Globus pallidus (tissue), 1 donor: ENCODE measurements around the gene CDC14B.

Experiments
- DNase-seq: peaks from one replicate; pipeline ENCODE4 v3.0.0-alpha.2; 2015; ENCODE audit warnings: low spot score

The CDC14B gene

DNA sequence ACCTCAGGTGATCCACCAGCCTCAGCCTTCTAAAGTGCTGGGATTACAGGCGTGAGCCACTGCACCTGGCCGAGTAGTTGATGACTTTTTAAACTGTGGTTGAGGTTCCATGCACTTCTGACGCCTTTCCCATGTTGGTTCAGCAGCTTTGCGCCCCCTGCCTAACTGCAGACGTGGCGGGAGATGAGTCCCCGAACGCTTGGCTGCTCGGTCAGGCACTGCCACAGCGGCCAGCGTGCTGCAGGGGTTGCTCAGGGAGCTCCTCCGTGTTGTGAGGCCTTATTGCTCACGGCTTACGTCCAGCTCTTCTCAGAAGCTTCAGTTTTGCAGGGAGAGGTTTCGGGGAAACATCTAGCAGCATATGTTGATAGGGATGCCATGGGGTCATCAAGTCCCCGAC lies 134.4 kb downstream of the CDC14B start:
- DNase-seq, result no peak

DNA sequence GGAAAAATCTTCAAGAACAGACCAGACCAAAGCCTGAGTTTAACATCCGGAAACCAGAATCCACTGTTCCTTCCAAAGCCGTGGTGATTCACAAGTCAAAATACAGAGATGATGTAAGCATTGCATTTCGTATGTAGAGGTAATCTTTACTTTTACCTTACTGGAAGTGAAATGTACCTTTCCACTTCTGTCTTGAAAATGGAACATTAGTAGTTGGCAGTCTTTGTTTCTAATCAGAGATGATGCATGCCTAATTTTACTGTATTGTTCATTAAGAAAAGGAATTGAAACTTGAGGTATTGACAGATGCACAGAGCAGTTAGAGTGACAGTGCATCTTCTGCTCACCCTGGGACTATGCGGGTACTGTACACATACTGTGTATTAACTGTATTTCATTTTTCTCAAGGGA lies 135.1 kb downstream of the CDC14B start:
- DNase-seq, result no peak

DNA sequence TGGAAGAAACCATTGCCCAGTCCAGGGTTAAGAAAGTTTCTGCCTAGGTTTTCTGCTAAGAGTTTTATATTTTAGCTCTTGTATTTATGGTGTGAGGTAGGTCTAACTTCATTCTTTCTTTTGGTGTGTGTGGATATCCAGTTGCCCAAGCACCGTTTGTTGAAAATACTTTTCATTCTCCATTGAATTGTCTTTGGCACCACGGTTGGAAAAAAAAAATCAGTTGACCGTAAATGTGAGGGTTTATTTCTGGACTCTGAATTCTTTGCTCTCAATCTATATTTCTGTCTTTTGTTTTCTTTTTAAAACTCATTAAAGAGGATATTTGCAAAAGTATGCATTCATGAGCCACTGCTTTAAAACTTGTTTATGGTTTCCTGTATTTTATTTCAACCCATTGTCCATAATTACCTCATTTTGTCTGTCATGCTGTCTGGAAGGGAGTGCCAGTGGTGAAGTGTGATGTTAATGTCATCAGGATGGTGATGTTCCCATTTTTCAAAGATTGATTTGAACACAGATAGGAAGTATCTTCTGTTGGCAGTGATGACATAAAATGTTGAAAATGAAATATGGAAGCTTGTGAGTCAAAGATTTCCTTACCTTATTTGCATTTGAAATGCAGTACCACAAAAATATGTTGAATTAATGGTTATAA lies 135.8 kb downstream of the CDC14B start:
- DNase-seq, result no peak

DNA sequence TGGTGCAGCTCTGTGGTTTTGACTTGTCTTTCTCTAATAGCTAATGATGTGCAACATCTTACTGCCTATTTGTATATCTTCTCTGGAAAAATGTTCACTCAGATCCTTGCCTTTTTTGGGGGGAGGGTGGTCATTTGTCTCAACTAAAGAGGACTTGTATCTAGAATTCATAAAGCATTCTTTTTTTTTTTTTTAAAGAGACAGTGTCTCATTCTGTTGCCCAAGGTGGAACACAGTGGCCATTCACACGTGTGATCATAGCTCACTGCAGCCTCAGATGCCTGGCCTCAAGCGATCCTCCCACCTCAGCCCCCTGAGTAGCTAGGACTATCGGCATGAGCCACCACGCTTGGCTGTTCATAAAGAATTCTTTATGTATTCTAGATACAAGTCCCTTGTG lies 136.4 kb downstream of the CDC14B start:
- no peak for DNase-seq

DNA sequence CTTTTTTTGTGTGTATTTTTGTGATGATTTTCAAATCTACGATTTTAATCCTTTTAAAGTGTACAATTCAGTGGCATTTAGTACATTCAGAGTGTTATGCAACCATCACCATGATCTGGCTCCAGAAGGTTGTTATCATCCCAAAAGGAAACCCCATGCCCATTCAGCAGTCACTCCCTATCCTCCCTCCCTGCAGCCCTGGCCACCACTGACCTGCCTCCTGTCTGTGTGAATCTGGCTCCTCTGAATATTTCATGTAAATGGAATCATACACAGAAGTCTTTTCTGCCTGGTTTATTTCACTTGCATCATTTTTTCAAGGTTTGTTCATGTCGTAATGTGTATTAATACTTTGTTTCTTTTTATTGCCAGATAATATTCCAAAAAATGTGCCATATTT lies 137.2 kb downstream of the CDC14B start:
- no peak for DNase-seq

DNA sequence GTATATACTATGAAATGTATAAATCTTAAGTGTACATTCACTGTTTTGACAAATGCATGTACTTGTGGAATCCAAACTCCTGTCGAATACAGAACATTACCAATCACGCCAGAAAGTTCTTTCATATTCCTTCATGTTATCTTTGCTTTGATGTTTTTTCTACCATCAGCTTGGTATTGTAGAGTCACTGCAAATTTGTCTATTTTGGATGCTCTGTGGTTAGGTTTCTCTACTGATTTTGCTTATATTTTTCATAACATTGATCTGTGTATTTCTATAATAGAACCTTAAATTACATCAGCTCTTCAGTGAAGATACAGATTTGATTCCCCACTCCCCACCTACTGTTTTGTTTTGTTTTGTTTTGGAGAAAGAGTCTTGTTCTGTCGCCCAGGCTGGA lies 138.9 kb downstream of the CDC14B start:
- DNase-seq, result no peak

DNA sequence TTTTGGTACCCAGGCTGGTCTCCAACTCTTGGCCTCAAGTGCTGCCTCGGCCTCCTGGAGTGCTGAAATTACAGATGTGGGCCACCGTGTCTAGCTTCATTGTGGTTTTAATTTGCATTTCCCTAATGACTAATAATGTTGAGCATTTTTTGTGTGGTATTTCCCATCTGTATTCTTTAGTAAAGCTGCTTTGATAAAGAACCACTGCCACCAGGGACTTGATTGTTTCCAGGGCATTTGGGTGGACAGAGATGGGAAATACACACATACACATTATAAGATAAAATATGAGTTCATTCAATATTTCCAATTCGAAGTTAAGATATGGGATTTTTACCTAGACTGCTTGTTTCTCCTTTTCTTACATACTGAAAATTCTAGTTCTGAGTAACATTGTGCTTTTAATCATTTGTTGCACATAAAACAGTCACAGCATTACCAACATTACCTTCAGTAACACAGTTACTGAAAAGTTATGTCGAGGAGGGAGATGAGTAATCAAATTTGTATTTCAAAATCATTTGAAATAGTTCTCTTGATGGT lies 140.7 kb downstream of the CDC14B start:
- DNase-seq, result no peak

DNA sequence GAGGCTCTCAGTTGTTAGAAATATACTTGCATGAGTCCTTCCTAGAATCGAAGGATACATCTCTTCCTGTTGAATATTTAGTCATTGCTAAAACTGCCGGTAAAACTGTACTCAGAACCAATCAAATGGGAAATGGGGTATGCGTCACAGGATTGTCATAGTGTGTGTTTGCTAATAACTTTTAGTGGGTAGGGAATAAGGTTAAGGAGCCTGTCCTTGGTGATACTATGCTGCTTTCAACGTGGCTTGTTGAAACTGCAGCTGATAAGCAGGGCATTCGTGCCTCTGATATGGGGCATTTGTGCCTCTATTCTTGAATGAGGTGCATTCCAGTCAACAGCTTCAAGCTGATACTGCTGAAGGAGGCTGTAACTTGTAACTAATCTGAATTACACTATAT lies 143.1 kb downstream of the CDC14B start:
- no peak for DNase-seq

DNA sequence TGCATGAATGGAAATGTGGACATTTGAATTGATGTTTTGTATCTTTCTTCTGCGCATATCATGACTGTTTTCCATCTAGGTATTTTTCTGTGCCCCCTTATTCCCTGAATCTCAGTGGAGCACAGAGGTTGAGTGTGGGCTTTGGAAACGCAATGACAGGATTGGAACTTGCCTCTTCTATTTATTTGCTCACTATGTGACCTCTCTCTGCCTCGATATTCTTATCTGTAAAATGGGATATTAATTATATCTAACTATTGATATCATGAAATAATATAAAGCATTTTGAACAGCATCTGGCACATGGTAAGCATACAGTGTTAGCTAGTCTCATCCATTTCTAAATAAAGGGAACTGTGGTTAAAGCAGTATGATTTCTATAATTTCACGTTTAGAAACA lies 143.6 kb downstream of the CDC14B start:
- no peak for DNase-seq

DNA sequence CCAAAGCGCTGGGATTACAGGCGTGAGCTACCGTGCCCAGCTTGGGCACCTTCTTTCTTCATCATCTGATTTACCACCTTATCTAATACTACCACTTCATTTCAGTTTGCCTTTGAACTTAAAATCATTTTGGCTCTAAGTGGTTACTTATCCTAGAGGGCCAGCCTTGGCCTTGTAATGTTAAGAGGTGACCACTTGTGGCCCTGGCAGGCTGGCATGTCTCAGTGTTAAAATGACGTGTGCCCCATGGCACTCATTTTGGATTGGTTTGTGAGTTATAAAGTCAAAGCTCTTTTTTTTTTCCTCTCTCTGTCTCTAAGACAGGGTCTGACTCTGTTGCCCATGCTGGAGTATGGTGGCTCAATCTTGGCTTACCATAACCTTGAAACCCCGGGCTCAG lies 151.9 kb downstream of the CDC14B start:
- no peak for DNase-seq

DNA sequence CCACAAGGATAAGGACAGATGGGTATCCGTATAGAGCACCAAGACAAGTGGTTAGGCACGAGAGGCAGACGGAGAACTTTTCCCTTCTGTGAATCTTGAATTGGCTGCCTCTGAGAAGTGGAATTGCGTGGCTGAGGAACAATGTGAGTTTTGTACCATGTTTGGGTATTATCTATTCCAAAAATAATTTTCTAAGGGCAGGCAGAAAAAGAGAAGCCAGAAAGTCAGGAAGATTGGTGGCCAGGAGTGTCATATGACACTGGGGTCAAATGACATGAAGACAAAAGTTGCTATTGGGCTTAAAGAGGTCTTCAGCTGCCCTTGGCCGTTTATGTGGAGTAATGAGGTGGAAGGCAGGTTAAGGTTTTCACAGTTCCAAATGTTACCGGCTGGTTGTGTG lies 155.2 kb downstream of the CDC14B start:
- no peak for DNase-seq

DNA sequence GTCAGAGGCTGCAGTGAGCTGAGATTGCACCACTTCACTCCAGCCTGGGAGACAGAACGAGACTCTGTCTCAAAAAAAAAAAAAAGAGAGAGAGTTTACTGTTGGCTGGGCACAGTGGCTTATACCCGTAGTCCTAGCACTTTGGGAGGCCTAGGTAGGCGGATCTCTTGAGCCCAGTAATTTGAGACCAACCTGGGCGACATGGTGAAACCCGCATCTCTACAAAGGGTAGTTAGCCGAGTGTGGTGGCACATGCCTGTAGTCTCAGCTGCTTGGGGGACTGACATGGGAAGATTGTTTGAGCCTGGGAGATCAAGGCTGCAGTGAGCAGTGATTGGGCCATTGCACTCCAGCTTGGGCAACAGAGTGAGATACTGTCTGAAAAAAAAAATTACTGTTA lies 157.1 kb downstream of the CDC14B start:
- DNase-seq, result no peak

DNA sequence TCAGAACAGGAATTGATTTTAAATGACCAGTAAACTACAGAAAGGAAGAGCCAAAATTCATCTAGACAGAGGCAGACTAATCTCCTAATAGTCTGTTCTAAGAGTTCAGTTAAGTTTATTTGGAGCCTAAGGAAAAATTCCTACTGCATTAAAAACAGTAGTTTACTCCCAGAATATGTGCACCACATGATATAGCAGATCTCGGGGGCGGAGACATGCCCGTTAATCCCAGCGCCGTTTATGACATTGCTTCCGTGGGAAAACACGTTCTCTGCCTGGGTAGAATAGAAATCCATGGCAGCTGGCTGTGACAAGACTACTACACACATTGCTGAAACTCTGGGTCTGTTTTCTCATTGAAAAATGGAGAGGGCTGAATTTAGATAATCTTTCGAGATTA lies 158.3 kb downstream of the CDC14B start:
- DNase-seq, result no peak

DNA sequence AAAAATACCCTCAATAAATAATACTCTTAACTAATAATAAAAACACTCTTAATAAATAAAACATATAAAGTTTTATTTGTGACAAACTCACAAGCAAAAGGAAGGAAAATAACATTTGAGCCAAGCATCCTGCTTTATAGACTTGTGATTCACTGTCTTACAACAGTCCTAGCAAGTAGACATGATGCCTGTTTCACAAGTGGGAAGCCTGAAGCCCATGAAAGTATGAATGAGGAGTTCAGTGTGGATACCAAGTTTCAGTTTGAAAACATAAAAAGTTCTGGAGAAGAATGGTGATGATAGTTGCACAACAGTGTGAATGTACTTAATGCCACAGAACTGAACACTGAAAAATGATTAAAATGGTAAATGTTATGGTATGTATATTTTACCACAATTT lies 158.8 kb downstream of the CDC14B start:
- no peak for DNase-seq

DNA sequence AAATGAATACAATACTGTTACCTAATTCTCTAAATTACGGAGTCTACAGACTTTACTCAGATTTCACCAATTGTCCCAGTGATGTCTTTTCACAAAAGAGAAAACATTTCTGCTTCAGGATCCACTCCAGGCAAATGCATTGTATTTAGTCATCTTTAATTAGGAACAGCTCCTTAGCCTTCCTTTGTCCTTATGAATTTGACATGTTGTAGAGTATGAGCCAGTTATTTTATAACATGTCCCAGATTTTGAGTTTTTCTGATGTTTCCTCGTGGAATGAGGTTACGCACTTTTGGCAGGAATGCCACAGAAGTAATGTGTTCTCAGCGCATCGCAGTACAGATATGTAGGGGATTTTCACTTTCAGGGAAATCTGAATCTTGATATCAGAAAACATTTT lies 159.2 kb downstream of the CDC14B start:
- DNase-seq, result no peak

DNA sequence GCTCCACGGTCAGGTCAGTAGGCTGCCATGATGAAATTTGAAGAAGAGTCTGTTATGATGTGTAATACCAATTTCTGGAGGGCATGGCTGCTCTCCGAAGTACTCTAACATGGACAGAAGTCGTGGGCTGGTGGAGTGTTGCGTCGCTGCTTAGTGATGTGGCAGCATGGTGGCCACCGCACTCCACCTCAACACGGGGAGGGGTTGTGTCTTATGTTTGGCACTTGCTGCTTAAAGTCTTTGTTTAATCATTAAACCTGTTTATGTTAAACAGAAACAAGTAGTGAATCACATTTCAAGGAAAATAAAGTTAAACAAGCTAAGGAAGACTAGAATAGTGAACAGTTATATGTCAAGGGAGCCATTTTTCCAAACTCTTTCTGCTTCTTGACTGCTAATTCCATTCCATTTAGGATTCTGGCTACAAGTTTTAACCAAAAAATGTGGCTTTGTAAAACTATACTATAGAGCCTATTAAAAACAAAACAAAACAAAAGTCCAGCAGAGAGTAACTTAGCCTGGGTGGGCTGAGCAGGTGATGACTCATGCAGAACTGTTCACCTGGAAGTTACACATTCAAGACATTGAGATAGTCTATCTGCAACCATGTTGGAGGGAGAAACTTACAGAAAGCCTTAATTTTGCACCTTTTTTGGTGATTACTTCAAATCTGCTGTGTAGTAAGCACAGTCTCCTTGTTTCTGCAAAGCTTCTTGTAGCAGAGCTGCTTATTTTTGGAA lies 160.2 kb downstream of the CDC14B start:
- DNase-seq, result no peak

DNA sequence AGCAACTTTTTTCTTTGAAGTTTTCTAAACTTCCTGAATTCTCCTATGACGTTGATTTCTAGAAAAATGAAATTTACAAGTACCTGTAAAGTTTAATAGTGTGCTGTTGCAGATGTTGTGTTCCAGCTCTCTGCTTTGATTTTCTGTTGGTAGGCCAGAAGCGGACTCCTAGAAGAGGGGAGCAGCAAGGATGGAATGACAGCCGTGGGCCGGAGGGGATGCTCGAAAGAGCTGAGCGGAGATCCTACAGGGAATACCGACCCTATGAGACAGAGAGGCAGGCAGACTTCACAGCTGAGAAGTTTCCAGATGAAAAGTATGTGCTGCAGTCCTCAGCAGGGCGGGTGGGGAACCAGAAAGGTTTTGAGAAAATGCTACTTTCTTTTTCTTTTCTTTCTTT lies 161.4 kb downstream of the CDC14B start:
- DNase-seq, result no peak

DNA sequence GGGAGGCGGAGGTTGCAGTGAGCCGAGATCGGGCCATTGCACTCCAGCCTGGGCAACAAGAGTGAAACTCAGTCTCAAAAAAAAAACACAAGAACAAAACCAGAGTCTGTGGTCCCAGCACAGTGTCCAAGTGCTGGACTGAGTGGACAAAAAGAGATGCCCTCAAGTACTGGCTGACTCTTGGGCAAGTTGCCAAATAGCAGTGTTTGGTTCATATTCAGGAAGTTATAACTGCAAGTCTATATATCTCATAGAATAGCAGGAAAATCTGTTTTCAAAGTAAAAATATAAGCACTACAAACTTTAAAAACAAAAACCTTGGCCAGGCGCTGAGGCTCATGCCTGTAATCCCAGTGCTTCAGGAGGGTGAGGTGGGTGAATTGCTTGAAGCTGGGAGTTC lies 162.4 kb downstream of the CDC14B start:
- no peak for DNase-seq

DNA sequence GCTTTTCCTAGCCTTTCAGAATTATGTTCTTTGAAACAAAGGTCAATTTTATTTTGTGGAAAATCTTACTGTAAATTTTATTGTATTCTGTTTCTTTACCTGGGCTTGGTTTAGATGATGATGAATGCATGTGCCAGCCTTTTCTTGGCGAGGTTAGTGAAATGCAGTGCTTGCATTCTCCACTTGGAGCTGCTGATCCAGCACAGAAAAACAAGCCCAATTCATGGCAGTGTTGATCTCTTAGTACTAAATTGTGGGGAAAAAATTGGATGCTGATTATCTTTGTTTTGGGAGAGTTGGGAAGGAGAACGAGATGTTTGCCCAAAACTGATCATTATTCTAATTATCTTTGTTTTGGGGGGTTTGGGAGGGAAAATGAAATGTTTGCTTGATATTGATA lies 166.0 kb downstream of the CDC14B start:
- DNase-seq, result peak; percentile 77

DNA sequence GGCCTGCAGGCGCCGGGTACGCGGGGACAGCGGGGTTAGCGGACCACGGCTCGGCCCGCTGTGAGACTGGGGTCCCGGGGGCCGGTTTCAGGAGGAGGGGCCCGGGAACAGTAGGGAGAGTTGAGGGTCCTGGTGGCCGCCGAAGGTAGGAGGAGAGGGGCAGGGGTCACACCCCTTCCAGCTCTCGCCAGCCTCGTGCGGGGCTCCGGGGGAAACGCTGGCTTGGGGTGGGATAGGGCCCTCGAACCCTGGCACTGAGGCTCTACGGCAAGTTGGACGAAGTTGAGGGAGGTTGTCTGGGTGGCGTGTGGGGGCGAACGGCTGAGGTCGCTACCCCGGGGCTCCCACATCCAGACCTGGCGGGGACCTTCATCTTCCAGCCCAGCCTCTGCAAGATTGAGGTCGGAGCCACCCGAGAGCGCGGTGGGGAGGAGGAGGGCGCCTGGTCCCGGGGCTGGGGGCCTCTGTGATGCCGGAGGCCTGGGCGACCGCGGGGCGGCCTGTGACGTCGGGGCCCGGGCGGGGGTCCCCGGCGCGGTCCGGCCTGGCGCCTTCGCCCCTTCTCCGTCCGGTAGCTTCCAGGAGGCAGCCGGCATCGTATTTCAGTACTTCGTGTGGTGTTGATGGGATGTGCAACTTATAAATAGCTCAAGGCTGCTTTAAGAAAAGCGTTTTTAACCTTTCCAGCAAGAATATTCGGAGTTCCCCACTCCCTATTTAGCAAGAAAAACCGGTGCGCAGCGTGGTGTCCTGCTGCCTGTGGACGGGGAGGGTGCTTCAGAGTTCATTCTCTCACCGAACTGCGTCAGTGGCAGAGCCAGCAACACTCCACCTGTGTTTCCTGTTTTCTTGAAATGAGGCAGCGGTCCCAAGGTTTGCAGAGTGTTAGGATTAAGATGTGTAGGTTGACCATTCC lies 168.8 kb downstream of the CDC14B start:
- peak; percentile 28 for DNase-seq
